Body of pancreas (tissue), 4 donors: ENCODE results near the gene HYOU1.

ENCODE experiments used
- POLR2A ChIP-seq, 3 donors: fragments of 450-650 bp; IDR thresholded peaks; one replicate each; pipeline ENCODE4 v1.6.1; 2016; ENCODE audit warnings: antibody characterized with exemption in 3 of 3, mild to moderate bottlenecking in 2 of 3
- TF ChIP-seq, protein P1 (sequence below), 7 experiments: fragments of 450-650 bp in 4 of 7; fragments of 200-600 bp in 3 of 7; sonication (generic) in 3 of 7; IDR thresholded peaks; one replicate each; pipeline ENCODE4 v1.5.1; 2016 to 2019; ENCODE audit warnings: antibody characterized with exemption in 7 of 7

DNA sequence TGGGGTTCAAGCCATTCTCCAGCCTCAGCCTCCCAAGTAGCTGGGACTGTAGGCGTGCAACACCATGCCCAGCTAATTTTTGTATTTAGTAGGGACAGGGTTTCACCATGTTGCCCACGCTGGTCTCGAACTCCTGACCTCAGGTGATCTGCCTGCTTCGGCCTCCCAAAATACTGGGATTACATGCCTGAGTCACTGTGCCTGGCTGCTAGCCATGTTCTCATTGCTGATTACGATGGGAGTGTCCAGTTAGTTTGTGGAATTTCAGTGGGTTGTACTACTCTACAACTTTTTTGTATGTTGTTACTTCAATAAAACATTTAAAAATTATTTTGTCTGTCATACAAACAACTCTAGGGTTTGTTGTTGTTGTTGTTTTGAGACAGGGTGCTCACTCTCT is 5.8 kb upstream of the HYOU1 start:
- TF ChIP-seq, protein P1, sequence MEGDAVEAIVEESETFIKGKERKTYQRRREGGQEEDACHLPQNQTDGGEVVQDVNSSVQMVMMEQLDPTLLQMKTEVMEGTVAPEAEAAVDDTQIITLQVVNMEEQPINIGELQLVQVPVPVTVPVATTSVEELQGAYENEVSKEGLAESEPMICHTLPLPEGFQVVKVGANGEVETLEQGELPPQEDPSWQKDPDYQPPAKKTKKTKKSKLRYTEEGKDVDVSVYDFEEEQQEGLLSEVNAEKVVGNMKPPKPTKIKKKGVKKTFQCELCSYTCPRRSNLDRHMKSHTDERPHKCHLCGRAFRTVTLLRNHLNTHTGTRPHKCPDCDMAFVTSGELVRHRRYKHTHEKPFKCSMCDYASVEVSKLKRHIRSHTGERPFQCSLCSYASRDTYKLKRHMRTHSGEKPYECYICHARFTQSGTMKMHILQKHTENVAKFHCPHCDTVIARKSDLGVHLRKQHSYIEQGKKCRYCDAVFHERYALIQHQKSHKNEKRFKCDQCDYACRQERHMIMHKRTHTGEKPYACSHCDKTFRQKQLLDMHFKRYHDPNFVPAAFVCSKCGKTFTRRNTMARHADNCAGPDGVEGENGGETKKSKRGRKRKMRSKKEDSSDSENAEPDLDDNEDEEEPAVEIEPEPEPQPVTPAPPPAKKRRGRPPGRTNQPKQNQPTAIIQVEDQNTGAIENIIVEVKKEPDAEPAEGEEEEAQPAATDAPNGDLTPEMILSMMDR (IDR thresholded peaks at IDR 0.05): no peak
- no peak for TF ChIP-seq POLR2A (IDR thresholded peaks at IDR 0.05)
